ENCODE measurements around the gene HS3ST4.

The HS3ST4 gene

GRCh38 chr16:26102369-26102768 is 410.6 kb downstream of the HS3ST4 start:
- DNase-seq (ENCODE audit: low spot score): no peak

GRCh38 chr16:26108836-26109505 is 417.2 kb downstream of the HS3ST4 start:
- DNase-seq (ENCODE audit: low spot score): no peak

- no peak for DNase-seq (ENCODE audit: low spot score)
Observed at GRCh38 chr16:26111900-26112299, 420.1 kb downstream of the HS3ST4 start.

GRCh38 chr16:26118575-26118974 is 426.8 kb downstream of the HS3ST4 start:
- no peak for DNase-seq (ENCODE audit: low spot score)

GRCh38 chr16:26120729-26121128 is 429.0 kb downstream of the HS3ST4 start:
- DNase-seq (ENCODE audit: low spot score): no peak

GRCh38 chr16:26128296-26128695 is 436.5 kb downstream of the HS3ST4 start:
- DNase-seq (ENCODE audit: low spot score): no peak

GRCh38 chr16:26129997-26130396 is 438.2 kb downstream of the HS3ST4 start:
- no peak for DNase-seq (ENCODE audit: low spot score)

GRCh38 chr16:26133416-26134093 is 441.8 kb downstream of the HS3ST4 start:
- no peak for DNase-seq (ENCODE audit: low spot score)

GRCh38 chr16:26134588-26134987 is 442.8 kb downstream of the HS3ST4 start:
- no peak for DNase-seq (ENCODE audit: low spot score)

GRCh38 chr16:26137956-26138355 is 446.2 kb downstream of the HS3ST4 start:
- no peak for DNase-seq (ENCODE audit: low spot score)

GRCh38 chr16:26139091-26139490 is 447.3 kb downstream of the HS3ST4 start:
- DNase-seq (ENCODE audit: low spot score): no peak

GRCh38 chr16:26139884-26140283 is 448.1 kb downstream of the HS3ST4 start:
- no peak for DNase-seq (ENCODE audit: low spot score)

GRCh38 chr16:26149364-26150190 is 457.8 kb downstream of the HS3ST4 start:
- DNase-seq (ENCODE audit: low spot score): no peak

- no peak for DNase-seq (ENCODE audit: low spot score)
Observed at GRCh38 chr16:26155221-26155620, 463.5 kb downstream of the HS3ST4 start.

GRCh38 chr16:26157319-26157718 is 465.6 kb downstream of the HS3ST4 start:
- DNase-seq (ENCODE audit: low spot score): no peak

GRCh38 chr16:26158142-26158759 is 466.5 kb downstream of the HS3ST4 start:
- DNase-seq (ENCODE audit: low spot score): no peak

GRCh38 chr16:26161461-26162180 is 469.9 kb downstream of the HS3ST4 start:
- no peak for DNase-seq (ENCODE audit: low spot score)

- DNase-seq (ENCODE audit: low spot score): no peak
Observed at GRCh38 chr16:26169473-26169872, 477.7 kb downstream of the HS3ST4 start.

- DNase-seq (ENCODE audit: low spot score): no peak
Observed at GRCh38 chr16:26175944-26176343, 484.2 kb downstream of the HS3ST4 start.

- no peak for DNase-seq (ENCODE audit: low spot score)
Observed at GRCh38 chr16:26177438-26177837, 485.7 kb downstream of the HS3ST4 start.

- no peak for DNase-seq (ENCODE audit: low spot score)
Observed at GRCh38 chr16:26178298-26178697, 486.5 kb downstream of the HS3ST4 start.

GRCh38 chr16:26186091-26186615 is 494.4 kb downstream of the HS3ST4 start:
- no peak for DNase-seq (ENCODE audit: low spot score)
